Keratinocyte (primary cell): ENCODE measurements around the gene GNB1.

ENCODE experiments used
- CTCF ChIP-seq, 3 experiments: IDR thresholded peaks in 1 of 3; conservative IDR thresholded peaks in 1 of 3; optimal IDR thresholded peaks in 1 of 3; 2 replicates in 2 of 3; 3 replicates in 1 of 3; pipeline versions ENCODE3 to v1.5.1; 2011; ENCODE audit warnings: low read length in 3 of 3, mild to moderate bottlenecking in 3 of 3, moderate library complexity in 2 of 3, control low read depth in 1 of 3, inconsistent platforms in 1 of 3; ENCODE audit not compliant: insufficient read depth in 2 of 3; ENCODE audit errors: extremely low read depth in 1 of 3
- EZH2 ChIP-seq: IDR thresholded peaks from one replicate; pipeline ENCODE4 v1.6.1; 2012; ENCODE audit warnings: inconsistent platforms, mild to moderate bottlenecking, low read length, moderate library complexity

GRCh38 chr1:1899967-1900327, 9.1 kb upstream of the GNB1 start:
- TF ChIP-seq CTCF (optimal IDR thresholded peaks at IDR 0.05 in 1 of 3, IDR thresholded peaks at IDR 0.05 in 1 of 3, conservative IDR thresholded peaks at IDR 0.05 in 1 of 3; ENCODE audit: extremely low read depth in 1 of 3, insufficient read depth in 2 of 3, low read length in 3 of 3) (no peak), EZH2 (no peak)
